ENCODE data around the gene PARD3B.

DNA sequence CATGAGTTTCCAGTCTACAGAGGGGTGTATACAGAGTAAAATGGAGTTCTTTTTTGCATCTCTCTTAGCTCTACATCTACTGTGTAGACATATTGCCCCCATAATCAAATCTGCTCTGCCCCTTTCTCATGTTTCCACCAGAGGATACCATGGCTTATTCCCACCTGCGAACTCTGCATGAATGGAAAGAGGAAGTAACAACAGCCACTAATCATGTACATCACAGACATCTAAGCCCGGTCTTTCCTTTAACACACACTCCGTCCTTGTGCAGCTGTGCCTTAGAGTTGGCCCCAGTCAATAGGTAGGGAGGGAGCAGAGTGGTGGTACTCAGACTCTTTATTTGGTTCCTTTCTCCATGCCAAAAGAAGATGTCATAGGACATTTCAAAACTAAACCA, 989.7 kb downstream of the PARD3B start:
- TF ChIP-seq POLR2A (IDR thresholded peaks at IDR 0.05; ENCODE audit: low read length): no peak
- no peak for TF ChIP-seq GATA1 (IDR thresholded peaks at IDR 0.05; ENCODE audit: low read depth, low read length)

Measured in erythroblast (primary cell).